DOHH2 (cell line): ENCODE results near the gene KIF1A.

ENCODE experiments used
- H3F3A ChIP-seq: fragments of 200-600 bp; sonication (generic), shearing (Covaris generic); 2 replicates; pipeline ENCODE4 v1.6.0; 2016; ENCODE audit warnings: antibody characterized with exemption, mild to moderate bottlenecking; ENCODE audit not compliant: control insufficient read depth, insufficient read depth
- H3K27ac ChIP-seq: fragments of 200-600 bp; sonication (generic); 2 replicates; pipeline ENCODE4 v1.5.1; 2014; ENCODE audit warnings: low read depth, mild to moderate bottlenecking, low read length, moderate library complexity
- H3K27me3 ChIP-seq: fragments of 200-600 bp; sonication (generic); 2 replicates; pipeline ENCODE4 v1.6.1; 2014; ENCODE audit warnings: mild to moderate bottlenecking, low read length, mixed read lengths; ENCODE audit not compliant: control insufficient read depth
- H3K36me3 ChIP-seq: fragments of 200-600 bp; sonication (generic); 2 replicates; pipeline ENCODE4 v1.6.1; 2014; ENCODE audit warnings: mild to moderate bottlenecking, low read length, moderate library complexity, mixed read lengths; ENCODE audit not compliant: control insufficient read depth
- H3K4me1 ChIP-seq: fragments of 200-600 bp; sonication (generic); 2 replicates; pipeline ENCODE4 v1.6.1; 2014; ENCODE audit warnings: mild to moderate bottlenecking, low read length, mixed read lengths; ENCODE audit not compliant: control insufficient read depth
- H3K4me2 ChIP-seq: fragments of 200-600 bp; sonication (generic); 2 replicates; pipeline ENCODE4 v1.6.0; 2014; ENCODE audit warnings: mild to moderate bottlenecking, low read length, moderate library complexity
- H3K4me3 ChIP-seq: fragments of 200-600 bp; sonication (generic); 2 replicates; pipeline ENCODE4 v1.5.1; 2014; ENCODE audit warnings: mild to moderate bottlenecking, low read length, mixed read lengths
- H3K79me2 ChIP-seq: fragments of 200-600 bp; sonication (generic); 2 replicates; pipeline ENCODE4 v1.6.1; 2014; ENCODE audit warnings: mild to moderate bottlenecking, low read length, mixed read lengths; ENCODE audit not compliant: control insufficient read depth
- H3K9me2 ChIP-seq: fragments of 200-600 bp; sonication (generic); replicated peaks from 2 replicates; pipeline ENCODE4 v1.6.1; 2014; ENCODE audit warnings: mild to moderate bottlenecking, low read length, mixed read lengths; ENCODE audit not compliant: control insufficient read depth
- H3K9me3 ChIP-seq: fragments of 200-600 bp; sonication (generic); 2 replicates; pipeline ENCODE4 v1.6.1; 2014; ENCODE audit warnings: antibody characterized with exemption, low read length, mixed read lengths; ENCODE audit not compliant: control insufficient read depth, insufficient read depth
- H4K20me1 ChIP-seq: fragments of 200-600 bp; sonication (generic); 2 replicates; pipeline ENCODE4 v1.6.0; 2014; ENCODE audit warnings: low read depth, mild to moderate bottlenecking, antibody characterized with exemption, low read length, moderate library complexity; ENCODE audit not compliant: control insufficient read depth, insufficient read depth
- CTCF ChIP-seq: fragments of 200-600 bp; sonication (generic); IDR thresholded peaks from one replicate; pipeline ENCODE4 v1.5.1; 2014; ENCODE audit warnings: antibody characterized with exemption, mild to moderate bottlenecking, low read depth, low read length; ENCODE audit not compliant: poor library complexity, severe bottlenecking
- EZH2phosphoT487 ChIP-seq: fragments of 200-600 bp; sonication (generic); IDR thresholded peaks from 2 replicates; pipeline ENCODE4 v1.6.1; 2017; ENCODE audit warnings: borderline replicate concordance, mild to moderate bottlenecking, antibody characterized with exemption, low read length, moderate library complexity, mixed read lengths

The KIF1A gene

GRCh38 chr2:240809276-240809675 is 10.7 kb downstream of the KIF1A start:
- H3K36me3 ChIP-seq, result no peaks in the 10 kb centered on the region
- no peaks in the 10 kb centered on the region for H3K4me1 ChIP-seq
- H3K4me3 ChIP-seq, result no peak overlapping the region
- H3K27me3 ChIP-seq, result 0 out of 2 replicates have a peak, but pooled peaks cover 3% of the 10 kb centered on the region
- no peak overlapping the region for H3K27ac ChIP-seq
- H3K79me2 ChIP-seq, result no peaks in the 10 kb centered on the region
- H4K20me1 ChIP-seq, result no peaks in the 10 kb centered on the region
- no peaks in the 10 kb centered on the region for H3F3A ChIP-seq
- peaks cover 14% of the 10 kb centered on the region; the same call in 1 of the 2 replicates for H3K9me3 ChIP-seq
- no peak overlapping the region for H3K4me2 ChIP-seq
- no peaks in the 10 kb centered on the region for H3K9me2 ChIP-seq
- TF ChIP-seq EZH2phosphoT487 (no peak), CTCF (no peak)

- Histone ChIP-seq H3K27ac (no peak overlapping the region), H3K4me2 (no peak overlapping the region), H4K20me1 (no peaks in the 10 kb centered on the region), H3K4me1 (no peaks in the 10 kb centered on the region), H3K9me3 (no peaks in the 10 kb centered on the region), H3K79me2 (no peaks in the 10 kb centered on the region), H3K9me2 (no peaks in the 10 kb centered on the region), H3F3A (no peaks in the 10 kb centered on the region), H3K27me3 (peaks cover 10% of the 10 kb centered on the region; the same call in 1 of the 2 replicates), H3K4me3 (no peak overlapping the region), H3K36me3 (no peaks in the 10 kb centered on the region)
- TF ChIP-seq EZH2phosphoT487 (no peak), CTCF (no peak)
Observed at GRCh38 chr2:240806459-240806858, 13.6 kb downstream of the KIF1A start.

- Histone ChIP-seq H3K9me3 (no peaks in the 10 kb centered on the region), H3K9me2 (no peaks in the 10 kb centered on the region), H3K36me3 (no peaks in the 10 kb centered on the region), H3K79me2 (no peaks in the 10 kb centered on the region), H3K27ac (no peak overlapping the region), H3K4me3 (no peak overlapping the region), H4K20me1 (no peaks in the 10 kb centered on the region), H3K27me3 (peaks cover 10% of the 10 kb centered on the region; the same call in 1 of the 2 replicates), H3F3A (no peaks in the 10 kb centered on the region), H3K4me2 (no peak overlapping the region), H3K4me1 (no peaks in the 10 kb centered on the region)
- TF ChIP-seq EZH2phosphoT487 (no peak), CTCF (no peak)
Observed at GRCh38 chr2:240806006-240806405, 14.0 kb downstream of the KIF1A start.

GRCh38 chr2:240803191-240803590 is 16.8 kb downstream of the KIF1A start:
- Histone ChIP-seq H4K20me1 (no peaks in the 10 kb centered on the region), H3K4me3 (no peak overlapping the region), H3K4me2 (no peak overlapping the region), H3K9me3 (no peaks in the 10 kb centered on the region), H3K9me2 (no peaks in the 10 kb centered on the region), H3K27me3 (peaks cover 10% of the 10 kb centered on the region; the same call in 1 of the 2 replicates), H3K27ac (no peak overlapping the region), H3K79me2 (no peaks in the 10 kb centered on the region), H3K36me3 (no peaks in the 10 kb centered on the region), H3F3A (no peaks in the 10 kb centered on the region), H3K4me1 (no peaks in the 10 kb centered on the region)
- TF ChIP-seq CTCF (no peak), EZH2phosphoT487 (no peak)
